NCI-H128 (cell line): Measurements from ENCODE around the gene ANTXR1.

ENCODE experiments used
- DNase-seq: peaks from one replicate; lab custom pipeline; 2025; ENCODE audit not compliant: unreplicated experiment; lab: John Stamatoyannopoulos, UW

Gene ANTXR1

DNA sequence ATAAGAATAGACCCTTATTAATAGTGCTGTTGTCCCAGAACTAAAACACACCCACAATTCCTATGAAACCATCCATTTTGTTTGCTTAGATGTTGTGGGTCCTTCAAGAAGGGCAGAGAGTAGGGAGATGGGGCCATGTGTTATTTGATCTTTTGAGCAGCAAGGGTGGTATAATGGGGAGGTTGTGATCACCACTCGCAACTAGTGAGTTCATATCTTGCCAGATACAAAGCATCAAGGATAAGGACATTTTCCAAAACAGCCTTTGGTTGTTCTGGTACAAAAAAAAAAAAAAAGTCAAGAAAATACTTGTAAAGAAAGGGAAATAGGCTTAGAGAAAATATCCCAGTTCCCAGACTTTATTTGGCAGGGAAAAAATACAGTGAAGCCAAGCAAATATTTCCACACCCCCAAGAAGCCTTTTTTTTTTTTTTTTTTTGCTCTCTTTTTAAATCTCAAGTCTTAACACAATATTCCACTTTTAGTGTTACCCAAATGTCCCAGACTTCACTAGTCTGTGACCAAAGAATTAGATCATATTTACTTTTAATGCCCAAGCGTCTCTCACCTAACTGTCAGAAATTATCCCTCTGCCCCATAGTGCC, 54.1 kb downstream of the ANTXR1 start:
- no peak for DNase-seq

DNA sequence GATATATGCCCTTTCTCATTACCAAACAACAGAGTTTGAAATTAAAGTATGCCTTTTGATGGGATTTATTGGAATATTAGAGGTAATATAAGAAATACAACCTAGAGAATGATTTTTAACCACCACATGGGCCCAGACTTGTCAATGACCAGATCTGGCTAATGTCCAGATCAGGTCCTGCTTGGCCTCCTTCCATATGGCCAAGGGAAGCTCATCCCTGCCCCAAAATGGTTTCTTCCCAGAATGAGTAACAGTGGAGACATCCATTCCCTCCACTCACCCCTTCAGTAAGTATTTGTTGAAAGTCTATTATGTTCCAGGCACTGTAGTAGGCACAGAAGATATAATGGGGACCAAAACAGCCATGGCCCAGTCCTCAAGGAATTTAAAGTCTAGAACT, 54.9 kb downstream of the ANTXR1 start:
- no peak for DNase-seq

DNA sequence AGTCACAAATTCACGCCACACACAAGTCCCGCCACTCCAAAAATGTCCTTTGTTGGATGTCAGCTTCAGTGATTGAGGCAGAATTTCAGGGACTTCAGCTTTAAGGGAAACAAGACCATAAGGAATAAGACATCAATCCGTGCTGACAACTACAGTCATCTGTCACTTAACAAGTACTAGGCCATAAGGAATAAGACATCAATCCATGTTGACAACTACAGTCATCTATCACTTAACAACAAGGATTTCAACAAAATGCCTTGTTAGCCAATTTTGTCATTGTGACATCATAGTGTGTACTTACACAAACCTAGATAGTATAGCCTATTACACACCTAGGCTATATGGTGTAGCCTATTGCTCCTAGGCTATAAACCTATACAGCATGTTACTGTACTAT, 58.0 kb downstream of the ANTXR1 start:
- no peak for DNase-seq

GRCh38 chr2:69073928-69074570, 61.1 kb downstream of the ANTXR1 start:
- no peak for DNase-seq

GRCh38 chr2:69074918-69075317, 61.9 kb downstream of the ANTXR1 start:
- no peak for DNase-seq

DNA sequence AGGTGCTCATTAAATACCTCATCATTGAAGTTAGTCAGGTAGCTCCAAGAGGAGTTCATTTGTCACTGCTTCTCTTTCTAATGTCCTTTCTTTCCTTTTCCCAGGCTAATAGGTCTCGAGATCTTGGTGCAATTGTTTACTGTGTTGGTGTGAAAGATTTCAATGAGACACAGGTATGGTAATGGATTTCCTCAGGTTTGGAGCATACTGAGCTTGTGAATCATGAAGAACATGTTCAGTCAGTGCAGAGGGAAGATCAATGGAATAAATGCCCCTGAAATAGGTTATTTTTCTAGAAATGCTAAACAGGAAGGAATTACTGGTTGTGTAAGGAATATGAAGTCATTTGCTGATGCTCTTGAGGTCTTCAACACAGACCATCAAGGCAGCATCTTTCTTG, 62.5 kb downstream of the ANTXR1 start:
- no peak for DNase-seq

GRCh38 chr2:69076601-69077000, 63.6 kb downstream of the ANTXR1 start:
- no peak for DNase-seq

- no peak for DNase-seq
Observed at GRCh38 chr2:69077252-69077950, 64.4 kb downstream of the ANTXR1 start.

DNA sequence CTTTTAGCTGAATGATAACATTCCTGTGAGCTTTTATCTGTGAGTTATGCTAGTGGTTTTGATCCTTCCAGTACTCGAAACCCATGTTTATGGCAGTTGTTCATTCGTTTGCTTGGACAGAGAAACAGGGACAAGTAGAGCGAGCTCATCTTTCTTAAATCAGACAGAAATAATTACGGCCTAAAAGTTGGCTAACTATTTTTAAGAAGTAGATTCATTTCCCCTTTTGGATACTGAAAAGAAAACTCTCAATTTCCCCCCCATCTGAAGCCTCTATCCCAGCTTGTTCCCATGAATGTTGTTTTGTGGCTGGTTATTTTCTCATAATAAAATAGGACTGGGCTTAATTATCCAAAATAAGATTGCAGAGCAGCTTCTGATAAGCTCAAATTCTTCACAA, 67.1 kb downstream of the ANTXR1 start:
- no peak for DNase-seq

- no peak for DNase-seq
Observed at GRCh38 chr2:69081001-69081580, 68.1 kb downstream of the ANTXR1 start.

DNA sequence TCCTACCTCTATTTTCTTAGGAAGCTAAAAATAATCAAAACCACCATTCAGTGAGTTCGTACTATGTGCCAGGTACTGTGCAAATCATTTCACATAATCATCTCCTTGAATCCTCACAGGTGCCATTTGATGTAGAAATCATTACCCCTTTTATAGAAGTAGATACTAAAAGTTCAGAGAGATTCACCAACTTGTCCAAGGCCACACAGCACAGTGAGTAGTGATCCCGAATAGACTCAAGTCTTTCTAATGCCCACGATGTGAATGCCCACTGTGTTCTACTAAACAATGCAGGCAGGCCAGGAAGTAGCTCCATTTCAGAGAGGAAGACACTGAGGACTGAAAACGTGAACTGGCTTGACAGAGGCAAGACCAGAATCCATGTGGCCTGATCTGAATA, 68.8 kb downstream of the ANTXR1 start:
- DNase-seq: no peak

DNA sequence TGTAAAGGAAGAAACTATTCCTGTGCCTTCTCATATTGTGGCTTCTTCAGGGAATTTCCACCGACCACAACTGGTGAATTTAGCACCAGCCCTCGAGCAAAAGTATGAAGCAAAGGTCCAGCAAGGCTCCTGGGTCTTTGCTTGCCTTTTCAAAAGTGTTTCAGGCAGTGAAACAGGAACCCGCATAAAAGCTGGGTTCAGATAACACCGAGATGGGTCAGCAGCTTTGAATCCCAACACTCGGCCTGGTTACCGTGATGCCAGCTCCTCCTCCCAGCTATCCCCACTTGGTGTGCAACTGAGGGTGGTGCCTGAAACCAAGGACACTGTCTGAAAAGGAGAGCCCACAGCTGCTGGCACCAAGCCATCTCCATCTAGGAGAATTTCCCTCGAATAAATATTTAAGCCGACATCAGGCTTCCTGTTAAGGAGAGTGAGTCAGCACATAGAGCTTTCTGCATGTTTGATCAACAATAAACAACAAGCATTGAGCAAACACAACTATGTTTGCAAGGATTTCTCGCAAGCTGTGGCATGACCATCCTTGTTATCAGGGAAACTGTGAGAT, 69.5 kb downstream of the ANTXR1 start:
- no peak for DNase-seq

- no peak for DNase-seq
Observed at GRCh38 chr2:69083235-69083748, 70.3 kb downstream of the ANTXR1 start.

DNA sequence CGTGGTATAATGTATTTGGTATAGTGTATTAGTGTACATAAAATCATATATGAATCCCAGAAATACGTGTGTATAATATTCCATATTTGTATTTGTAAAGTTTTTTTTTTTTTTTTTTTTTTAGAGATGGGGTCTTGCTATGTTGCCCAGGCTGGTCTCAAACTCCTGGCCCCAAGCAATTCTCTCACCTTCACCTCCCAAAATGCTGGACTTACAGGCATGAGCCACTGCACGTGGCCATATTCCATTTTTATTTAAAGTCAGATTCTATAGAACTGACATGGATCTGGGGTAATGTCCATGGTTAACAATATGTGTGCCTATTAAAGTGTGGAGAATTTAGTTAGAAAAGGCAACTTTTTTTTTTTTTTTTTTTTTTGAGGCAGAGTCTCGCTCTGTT, 71.5 kb downstream of the ANTXR1 start:
- no peak for DNase-seq

GRCh38 chr2:69086466-69086865, 73.5 kb downstream of the ANTXR1 start:
- DNase-seq: no peak

- DNase-seq: no peak
Observed at GRCh38 chr2:69087211-69087911, 74.4 kb downstream of the ANTXR1 start.

DNA sequence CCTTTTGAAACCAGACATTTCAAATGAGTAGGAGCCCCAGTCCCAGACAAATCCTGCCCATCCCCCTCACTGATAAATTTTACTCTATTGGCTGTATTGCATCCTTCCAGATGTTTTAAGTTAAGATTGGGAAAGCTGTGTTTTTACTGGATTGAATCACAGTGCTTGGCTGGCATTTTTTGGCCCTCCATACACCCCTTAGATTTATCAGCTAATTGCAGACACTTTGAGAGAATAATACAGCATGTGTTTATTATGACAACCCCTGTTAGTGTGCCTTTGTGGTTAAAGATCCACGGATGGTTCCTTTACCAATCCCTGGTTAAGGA, 74.9 kb downstream of the ANTXR1 start:
- DNase-seq: no peak

DNA sequence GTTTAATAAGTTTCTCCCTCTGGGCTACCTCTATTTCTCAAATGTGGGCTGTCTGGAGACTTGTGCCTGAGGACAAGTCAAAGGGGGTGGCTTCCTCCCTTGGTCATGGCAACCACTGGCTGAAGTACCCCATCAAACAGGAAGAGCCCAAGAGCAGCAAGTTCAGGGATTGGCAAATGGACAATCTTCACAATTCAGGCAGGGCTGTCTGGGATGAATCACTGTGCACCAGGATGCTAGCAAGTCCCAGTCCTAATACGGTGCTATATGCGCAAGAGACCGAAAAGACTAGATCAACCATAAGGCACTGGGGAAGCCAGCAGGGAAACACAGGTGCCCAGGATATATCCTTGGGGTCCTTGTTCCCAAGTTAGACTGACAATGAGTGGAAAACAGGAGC, 75.5 kb downstream of the ANTXR1 start:
- no peak for DNase-seq

DNA sequence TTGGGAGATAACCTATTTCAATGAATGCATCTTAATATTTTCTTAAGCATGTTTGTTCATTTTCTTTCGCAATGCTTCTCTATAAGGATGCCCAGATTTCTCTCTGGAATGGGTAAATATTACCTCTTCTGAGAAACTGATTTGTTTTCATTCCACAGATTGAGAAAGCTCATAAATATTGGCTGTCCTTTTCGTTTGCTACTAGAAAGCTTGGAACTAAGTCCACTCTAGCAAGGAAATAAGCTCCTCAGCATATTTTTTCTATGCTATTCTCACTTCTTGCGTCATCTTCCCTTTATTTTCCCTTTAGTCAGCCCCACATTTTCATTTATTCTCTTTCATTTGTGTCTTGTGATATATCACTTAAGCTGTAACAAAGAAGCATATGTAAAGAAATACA, 76.3 kb downstream of the ANTXR1 start:
- DNase-seq: no peak

GRCh38 chr2:69089998-69090397, 77.0 kb downstream of the ANTXR1 start:
- no peak for DNase-seq

DNA sequence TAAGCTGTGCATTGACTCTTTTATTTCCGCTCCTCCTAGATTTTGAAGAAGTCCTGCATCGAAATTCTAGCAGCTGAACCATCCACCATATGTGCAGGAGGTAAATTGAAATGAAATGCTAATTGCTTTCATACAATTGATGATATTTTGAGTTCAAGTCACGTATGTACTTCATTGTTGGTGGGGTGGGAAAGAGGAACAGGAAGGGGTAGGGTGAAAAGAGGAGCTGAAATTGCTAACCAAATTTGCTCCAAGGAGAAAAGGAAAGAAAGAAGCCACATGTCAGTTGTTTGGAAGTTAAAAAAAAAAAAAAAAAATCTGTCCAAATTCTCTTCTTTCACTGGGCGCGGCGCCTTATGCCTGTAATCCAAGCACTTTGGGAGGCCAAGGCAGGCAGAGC, 77.8 kb downstream of the ANTXR1 start:
- no peak for DNase-seq
